K562 (cell line): Measurements from ENCODE around the gene MYO15A. TPM values are rescaled to one million over a fixed set of nuclear protein-coding genes. Genes with fewer than 3 reads are reported as not detected.

ENCODE experiments used
- BRD4 ChIP-seq: fragments of 200-600 bp; sonication (generic); IDR thresholded peaks from 2 replicates; pipeline ENCODE4 v1.6.1; 2017; ENCODE audit warnings: inconsistent platforms
- BRD9 ChIP-seq: fragments of 450-650 bp; IDR thresholded peaks from 2 replicates; pipeline ENCODE4 v1.6.1; 2018; ENCODE audit warnings: low read depth; ENCODE audit not compliant: partially characterized antibody
- CC2D1A ChIP-seq: fragments of 450-650 bp; IDR thresholded peaks from 2 replicates; pipeline ENCODE4 v1.6.1; 2017; ENCODE audit warnings: mild to moderate bottlenecking
- EP300 ChIP-seq: IDR thresholded peaks from 2 replicates; pipeline ENCODE4 v1.6.1; 2012; ENCODE audit warnings: low read length, improper control_type of control experiment
- FOSL1 ChIP-seq: fragments of 200-800 bp; sonication (Bioruptor generic); conservative IDR thresholded peaks from 2 replicates; pipeline ENCODE4 v1.6.1; 2016; ENCODE audit warnings: missing genetic modification characterization, missing compliant biosample characterization
- FUS ChIP-seq: fragments of 200-400 bp; formaldehyde crosslinking; optimal IDR thresholded peaks from 2 replicates; pipeline ENCODE3; 2017; ENCODE audit warnings: low read depth, low read length
- HDAC1 ChIP-seq, 2 experiments: fragments of 450-650 bp; IDR thresholded peaks; 2 replicates each; pipeline ENCODE4 v1.6.1; 2016 to 2017; ENCODE audit warnings: inconsistent platforms in 1 of 2, mild to moderate bottlenecking in 1 of 2, moderate library complexity in 1 of 2
- MYC ChIP-seq, 2 experiments: fragments of 250-450 bp in 1 of 2; sonication (Bioruptor Pico) in 1 of 2; IDR thresholded peaks; 2 replicates each; pipeline versions ENCODE4 v1.5.1 to v1.6.1; 2012 to 2021; ENCODE audit warnings: low read depth in 2 of 2, borderline replicate concordance in 1 of 2, improper control_type of control experiment in 1 of 2, low read length in 1 of 2, mild to moderate bottlenecking in 1 of 2, moderate library complexity in 1 of 2
- NR3C1 ChIP-seq: sonication (generic); formaldehyde crosslinking; IDR thresholded peaks from 2 replicates; pipeline ENCODE4 v1.8.1; 2022; ENCODE audit warnings: missing genetic modification reagents
- RCOR1 ChIP-seq, 2 experiments: IDR thresholded peaks; 2 replicates each; pipeline ENCODE4 v1.6.1; 2012; ENCODE audit warnings: low read depth in 2 of 2, low read length in 2 of 2, borderline replicate concordance in 1 of 2, improper control_type of control experiment in 1 of 2
- TFAM ChIP-seq: fragments of 250-450 bp; sonication (Bioruptor Pico); conservative IDR thresholded peaks from 2 replicates; pipeline ENCODE4 v1.5.0; 2021; ENCODE audit warnings: mild to moderate bottlenecking, moderate library complexity
- ZKSCAN1 ChIP-seq: fragments of 150-350 bp; IDR thresholded peaks from 2 replicates; pipeline ENCODE4 v1.6.1; 2016; ENCODE audit warnings: low read depth, low read length
- ZNF696 ChIP-seq: fragments of 250-450 bp; sonication (Bioruptor Pico); conservative IDR thresholded peaks from 2 replicates; pipeline ENCODE4 v1.4.0; 2020; ENCODE audit warnings: mild to moderate bottlenecking, moderate library complexity
- polyA plus RNA-seq, 8 experiments: library from polyadenylated mRNA; depleted of rRNA in 4 of 8; stranded (reverse) in 5 of 8; unstranded in 3 of 8; fragments of >200 nt; fragmentation: Nextera tagmentation in 2 of 8; fragmentation: Illumina TruSeq in 1 of 8; extraction: Ambion mirVana in 2 of 8; extraction: Trizol in 1 of 8; gene quantifications; 2 replicates each; pipeline versions ENCODE4 v1.2.1 to v1.2.3, GENCODE V29; 2011 to 2014; ENCODE audit warnings: inconsistent platforms in 1 of 8, missing spikeins in 1 of 8
- total RNA-seq, 7 experiments: library from RNA; depleted of rRNA in 6 of 7; stranded (reverse); fragments of >200 nt in 6 of 7; fragmentation: Illumina TruSeq in 2 of 7; extraction: Trizol in 2 of 7; gene quantifications; 2 replicates each; pipeline versions ENCODE4 v1.2.1 to v1.2.3, GENCODE V29; 2011 to 2021; ENCODE audit warnings: low replicate concordance in 1 of 7
- TF ChIP-seq, protein P1 (sequence below), 2 experiments: fragments of 450-650 bp; formaldehyde crosslinking in 1 of 2; IDR thresholded peaks; 2 replicates each; pipeline versions ENCODE4 v1.4.0 to v1.6.1; 2014 to 2020; ENCODE audit warnings: mild to moderate bottlenecking in 2 of 2, borderline replicate concordance in 1 of 2, low read depth in 1 of 2
- TF ChIP-seq, protein P2 (sequence below), 2 experiments: IDR thresholded peaks; 2 replicates each; pipeline ENCODE4 v1.6.1; 2012; ENCODE audit warnings: improper control_type of control experiment in 2 of 2, low read depth in 2 of 2, low read length in 2 of 2, borderline replicate concordance in 1 of 2
- TF ChIP-seq, protein P3 (sequence below): sonication (generic); formaldehyde crosslinking; IDR thresholded peaks from 2 replicates; pipeline ENCODE4 v1.8.0; 2022; ENCODE audit warnings: mild to moderate bottlenecking, missing genetic modification reagents

The MYO15A gene
- total and polyA plus RNA-seq, 9 of the 15 experiments (the other 6 are each of a cell fraction or from before 2014, with no cell fraction given) = 0.05 to 0.88 (median 0.14) TPM; not detected in 1

DNA sequence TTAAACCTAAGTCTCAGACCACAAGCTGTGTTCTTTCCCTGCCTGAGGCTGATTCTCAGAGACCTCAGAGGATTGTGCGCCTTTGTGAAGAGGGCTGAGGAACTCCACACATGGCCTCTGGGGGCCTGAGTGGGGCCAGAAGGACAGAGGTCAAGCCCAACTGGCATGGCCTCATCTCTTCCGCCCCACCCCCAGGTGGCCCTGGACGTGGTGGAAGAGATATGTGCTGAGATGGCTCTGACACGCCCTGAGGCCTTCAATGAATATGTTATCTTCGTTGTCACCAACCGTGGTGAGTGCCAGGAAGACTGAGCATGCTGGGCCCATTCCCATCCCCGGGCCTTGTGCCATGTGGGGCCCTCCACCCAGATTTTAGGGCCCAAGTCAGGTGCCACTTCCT is 55.0 kb downstream of the MYO15A start (continued):
- TF ChIP-seq, protein P1, sequence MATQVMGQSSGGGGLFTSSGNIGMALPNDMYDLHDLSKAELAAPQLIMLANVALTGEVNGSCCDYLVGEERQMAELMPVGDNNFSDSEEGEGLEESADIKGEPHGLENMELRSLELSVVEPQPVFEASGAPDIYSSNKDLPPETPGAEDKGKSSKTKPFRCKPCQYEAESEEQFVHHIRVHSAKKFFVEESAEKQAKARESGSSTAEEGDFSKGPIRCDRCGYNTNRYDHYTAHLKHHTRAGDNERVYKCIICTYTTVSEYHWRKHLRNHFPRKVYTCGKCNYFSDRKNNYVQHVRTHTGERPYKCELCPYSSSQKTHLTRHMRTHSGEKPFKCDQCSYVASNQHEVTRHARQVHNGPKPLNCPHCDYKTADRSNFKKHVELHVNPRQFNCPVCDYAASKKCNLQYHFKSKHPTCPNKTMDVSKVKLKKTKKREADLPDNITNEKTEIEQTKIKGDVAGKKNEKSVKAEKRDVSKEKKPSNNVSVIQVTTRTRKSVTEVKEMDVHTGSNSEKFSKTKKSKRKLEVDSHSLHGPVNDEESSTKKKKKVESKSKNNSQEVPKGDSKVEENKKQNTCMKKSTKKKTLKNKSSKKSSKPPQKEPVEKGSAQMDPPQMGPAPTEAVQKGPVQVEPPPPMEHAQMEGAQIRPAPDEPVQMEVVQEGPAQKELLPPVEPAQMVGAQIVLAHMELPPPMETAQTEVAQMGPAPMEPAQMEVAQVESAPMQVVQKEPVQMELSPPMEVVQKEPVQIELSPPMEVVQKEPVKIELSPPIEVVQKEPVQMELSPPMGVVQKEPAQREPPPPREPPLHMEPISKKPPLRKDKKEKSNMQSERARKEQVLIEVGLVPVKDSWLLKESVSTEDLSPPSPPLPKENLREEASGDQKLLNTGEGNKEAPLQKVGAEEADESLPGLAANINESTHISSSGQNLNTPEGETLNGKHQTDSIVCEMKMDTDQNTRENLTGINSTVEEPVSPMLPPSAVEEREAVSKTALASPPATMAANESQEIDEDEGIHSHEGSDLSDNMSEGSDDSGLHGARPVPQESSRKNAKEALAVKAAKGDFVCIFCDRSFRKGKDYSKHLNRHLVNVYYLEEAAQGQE (IDR thresholded peaks at IDR 0.05; ENCODE audit: borderline replicate concordance) = no peak
- TF ChIP-seq, protein P1 (CRISPR knock-in tag; IDR thresholded peaks at IDR 0.05; ENCODE audit: low read depth) = no peak
- TF ChIP-seq BRD4 (no peak), ZKSCAN1 (no peak), FOSL1 (no peak), RCOR1 (IDR thresholded peaks at IDR 0.05; ENCODE audit: borderline replicate concordance in 1 of 2, low read depth in 2 of 2, low read length in 2 of 2) (0 out of 4 replicates have a peak, but pooled peaks of 1 of the 2 experiments have one; percentile 24), TFAM (CRISPR knock-in tag) (no peak), FUS (no peak), EP300 (peak; percentile 8; the same call in 1 of the 2 replicates), MYC (IDR thresholded peaks at IDR 0.05; ENCODE audit: low read depth, low read length) (no peak), MYC (CRISPR knock-in tag; IDR thresholded peaks at IDR 0.05; ENCODE audit: borderline replicate concordance, low read depth) (no peak), BRD9 (no peak), ZNF696 (CRISPR knock-in tag) (no peak), CC2D1A (no peak), NR3C1 (CRISPR knock-in tag) (no peak), HDAC1 (IDR thresholded peaks at IDR 0.05) (no peak)
- TF ChIP-seq, protein P2, sequence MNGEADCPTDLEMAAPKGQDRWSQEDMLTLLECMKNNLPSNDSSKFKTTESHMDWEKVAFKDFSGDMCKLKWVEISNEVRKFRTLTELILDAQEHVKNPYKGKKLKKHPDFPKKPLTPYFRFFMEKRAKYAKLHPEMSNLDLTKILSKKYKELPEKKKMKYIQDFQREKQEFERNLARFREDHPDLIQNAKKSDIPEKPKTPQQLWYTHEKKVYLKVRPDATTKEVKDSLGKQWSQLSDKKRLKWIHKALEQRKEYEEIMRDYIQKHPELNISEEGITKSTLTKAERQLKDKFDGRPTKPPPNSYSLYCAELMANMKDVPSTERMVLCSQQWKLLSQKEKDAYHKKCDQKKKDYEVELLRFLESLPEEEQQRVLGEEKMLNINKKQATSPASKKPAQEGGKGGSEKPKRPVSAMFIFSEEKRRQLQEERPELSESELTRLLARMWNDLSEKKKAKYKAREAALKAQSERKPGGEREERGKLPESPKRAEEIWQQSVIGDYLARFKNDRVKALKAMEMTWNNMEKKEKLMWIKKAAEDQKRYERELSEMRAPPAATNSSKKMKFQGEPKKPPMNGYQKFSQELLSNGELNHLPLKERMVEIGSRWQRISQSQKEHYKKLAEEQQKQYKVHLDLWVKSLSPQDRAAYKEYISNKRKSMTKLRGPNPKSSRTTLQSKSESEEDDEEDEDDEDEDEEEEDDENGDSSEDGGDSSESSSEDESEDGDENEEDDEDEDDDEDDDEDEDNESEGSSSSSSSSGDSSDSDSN (IDR thresholded peaks at IDR 0.05; ENCODE audit: borderline replicate concordance in 1 of 2, low read depth in 2 of 2, low read length in 2 of 2) = no peak
- TF ChIP-seq, protein P3, sequence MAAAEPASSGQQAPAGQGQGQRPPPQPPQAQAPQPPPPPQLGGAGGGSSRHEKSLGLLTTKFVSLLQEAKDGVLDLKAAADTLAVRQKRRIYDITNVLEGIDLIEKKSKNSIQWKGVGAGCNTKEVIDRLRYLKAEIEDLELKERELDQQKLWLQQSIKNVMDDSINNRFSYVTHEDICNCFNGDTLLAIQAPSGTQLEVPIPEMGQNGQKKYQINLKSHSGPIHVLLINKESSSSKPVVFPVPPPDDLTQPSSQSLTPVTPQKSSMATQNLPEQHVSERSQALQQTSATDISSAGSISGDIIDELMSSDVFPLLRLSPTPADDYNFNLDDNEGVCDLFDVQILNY (CRISPR knock-in tag) = no peak
